DOHH2 (cell line): ENCODE measurements around the gene ERLEC1.
"Not testable (repeated sequence)": the region's sequence is repeated elsewhere in the genome, so short reads cannot be mapped to it uniquely, and the experiment has no call there.

Source experiments
- EZH2phosphoT487 ChIP-seq: fragments of 200-600 bp; sonication (generic); IDR thresholded peaks from 2 replicates; pipeline ENCODE4 v1.6.1; 2017; ENCODE audit warnings: borderline replicate concordance, mild to moderate bottlenecking, antibody characterized with exemption, low read length, moderate library complexity, mixed read lengths
- TF ChIP-seq, protein P1 (sequence below): fragments of 200-600 bp; sonication (generic); IDR thresholded peaks from one replicate; pipeline ENCODE4 v1.5.1; 2014; ENCODE audit warnings: antibody characterized with exemption, mild to moderate bottlenecking, low read depth, low read length; ENCODE audit not compliant: poor library complexity, severe bottlenecking

DNA sequence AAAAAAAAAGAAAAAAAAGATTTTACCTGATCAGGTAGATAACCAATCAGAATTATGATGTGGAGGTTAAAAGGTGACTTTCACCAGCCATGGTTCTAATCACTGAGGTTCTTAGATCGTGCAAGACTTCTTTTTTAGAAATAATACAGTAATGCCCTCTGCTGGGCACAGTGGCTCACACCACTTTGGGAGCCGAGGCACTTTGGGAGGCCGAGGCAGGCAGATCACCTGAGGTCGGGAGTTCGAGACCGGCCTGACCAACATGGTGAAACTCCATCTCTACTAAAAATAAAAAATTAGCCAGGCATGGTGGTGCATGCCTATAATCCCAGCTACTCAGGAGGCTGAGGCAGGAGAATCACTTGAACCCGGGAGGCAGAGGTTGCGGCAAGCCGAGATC, 36.8 kb downstream of the ERLEC1 start:
- TF ChIP-seq, protein P1, sequence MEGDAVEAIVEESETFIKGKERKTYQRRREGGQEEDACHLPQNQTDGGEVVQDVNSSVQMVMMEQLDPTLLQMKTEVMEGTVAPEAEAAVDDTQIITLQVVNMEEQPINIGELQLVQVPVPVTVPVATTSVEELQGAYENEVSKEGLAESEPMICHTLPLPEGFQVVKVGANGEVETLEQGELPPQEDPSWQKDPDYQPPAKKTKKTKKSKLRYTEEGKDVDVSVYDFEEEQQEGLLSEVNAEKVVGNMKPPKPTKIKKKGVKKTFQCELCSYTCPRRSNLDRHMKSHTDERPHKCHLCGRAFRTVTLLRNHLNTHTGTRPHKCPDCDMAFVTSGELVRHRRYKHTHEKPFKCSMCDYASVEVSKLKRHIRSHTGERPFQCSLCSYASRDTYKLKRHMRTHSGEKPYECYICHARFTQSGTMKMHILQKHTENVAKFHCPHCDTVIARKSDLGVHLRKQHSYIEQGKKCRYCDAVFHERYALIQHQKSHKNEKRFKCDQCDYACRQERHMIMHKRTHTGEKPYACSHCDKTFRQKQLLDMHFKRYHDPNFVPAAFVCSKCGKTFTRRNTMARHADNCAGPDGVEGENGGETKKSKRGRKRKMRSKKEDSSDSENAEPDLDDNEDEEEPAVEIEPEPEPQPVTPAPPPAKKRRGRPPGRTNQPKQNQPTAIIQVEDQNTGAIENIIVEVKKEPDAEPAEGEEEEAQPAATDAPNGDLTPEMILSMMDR = peak; percentile 46
- TF ChIP-seq EZH2phosphoT487 = not testable (repeated sequence)
